ENCODE measurements around the gene GRIA1. TPM values are rescaled to one million over a fixed set of nuclear protein-coding genes. Genes with fewer than 3 reads are reported as not detected.

GRIA1 gene
- total RNA-seq, 2 donors from 2014 or later, result 1.2 TPM; not detected in 1

DNA sequence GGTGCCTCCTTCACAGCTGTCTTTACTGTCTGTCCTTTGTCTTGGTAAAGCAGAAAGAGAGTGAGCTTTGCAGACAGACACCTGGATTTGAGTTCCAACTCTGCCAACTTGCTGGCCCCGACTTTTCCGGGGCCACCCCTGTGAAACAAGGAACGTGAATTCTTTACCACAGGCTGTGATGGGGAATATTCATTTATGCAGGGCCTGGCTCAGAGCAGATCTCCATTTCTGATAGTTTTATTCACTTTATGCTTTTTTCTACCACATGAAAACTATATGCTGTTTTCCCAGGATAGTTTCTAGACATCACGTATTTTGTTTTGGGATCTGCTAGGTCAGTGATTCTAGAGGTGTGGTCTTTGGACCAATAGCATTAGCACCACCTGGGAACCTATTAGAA is 211.8 kb downstream of the GRIA1 start:
- no peak overlapping the region for H3K4me3 ChIP-seq (ENCODE audit: low read length)
- TF ChIP-seq, protein P1, sequence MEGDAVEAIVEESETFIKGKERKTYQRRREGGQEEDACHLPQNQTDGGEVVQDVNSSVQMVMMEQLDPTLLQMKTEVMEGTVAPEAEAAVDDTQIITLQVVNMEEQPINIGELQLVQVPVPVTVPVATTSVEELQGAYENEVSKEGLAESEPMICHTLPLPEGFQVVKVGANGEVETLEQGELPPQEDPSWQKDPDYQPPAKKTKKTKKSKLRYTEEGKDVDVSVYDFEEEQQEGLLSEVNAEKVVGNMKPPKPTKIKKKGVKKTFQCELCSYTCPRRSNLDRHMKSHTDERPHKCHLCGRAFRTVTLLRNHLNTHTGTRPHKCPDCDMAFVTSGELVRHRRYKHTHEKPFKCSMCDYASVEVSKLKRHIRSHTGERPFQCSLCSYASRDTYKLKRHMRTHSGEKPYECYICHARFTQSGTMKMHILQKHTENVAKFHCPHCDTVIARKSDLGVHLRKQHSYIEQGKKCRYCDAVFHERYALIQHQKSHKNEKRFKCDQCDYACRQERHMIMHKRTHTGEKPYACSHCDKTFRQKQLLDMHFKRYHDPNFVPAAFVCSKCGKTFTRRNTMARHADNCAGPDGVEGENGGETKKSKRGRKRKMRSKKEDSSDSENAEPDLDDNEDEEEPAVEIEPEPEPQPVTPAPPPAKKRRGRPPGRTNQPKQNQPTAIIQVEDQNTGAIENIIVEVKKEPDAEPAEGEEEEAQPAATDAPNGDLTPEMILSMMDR (conservative IDR thresholded peaks at IDR 0.05), result no peak
- no peaks in the 10 kb centered on the region for H3K9me3 ChIP-seq (ENCODE audit: control insufficient read depth, low read length)
- no peaks in the 10 kb centered on the region for H3K36me3 ChIP-seq (ENCODE audit: control insufficient read depth, insufficient read depth, low read length)
- peaks cover 5% of the 10 kb centered on the region for H3K27me3 Mint-ChIP-seq (ENCODE audit: insufficient read depth)
- no peaks in the 10 kb centered on the region for H3K36me3 Mint-ChIP-seq (ENCODE audit: low read depth)
- no peaks in the 10 kb centered on the region for H3K4me1 ChIP-seq (ENCODE audit: control insufficient read depth, insufficient read depth, low read length)
- peaks cover 7% of the 10 kb centered on the region for H3K27me3 ChIP-seq (ENCODE audit: control insufficient read depth, insufficient read depth, low read length, poor library complexity, severe bottlenecking)
- 81% methylated on average over 4 of the region's 4 CpGs; no CpG with 5 or more reads in 1 of the 2 experiments for WGBS, 2 experiments (ENCODE audit: insufficient coverage in 1 of 2, insufficient read length in 1 of 2)
- H3K27ac Mint-ChIP-seq, result no peak overlapping the region
- H3K9me3 Mint-ChIP-seq, result no peaks in the 10 kb centered on the region
- no peak overlapping the region for H3K4me3 Mint-ChIP-seq
- DNase-seq, result no peak
- H3K4me1 Mint-ChIP-seq, result no peaks in the 10 kb centered on the region
- H3K27ac ChIP-seq (ENCODE audit: low read depth, low read length), result no peak overlapping the region
- no peak overlapping the region for H3K9ac ChIP-seq (ENCODE audit: extremely low read depth, low read length, poor library complexity, severe bottlenecking)

DNA sequence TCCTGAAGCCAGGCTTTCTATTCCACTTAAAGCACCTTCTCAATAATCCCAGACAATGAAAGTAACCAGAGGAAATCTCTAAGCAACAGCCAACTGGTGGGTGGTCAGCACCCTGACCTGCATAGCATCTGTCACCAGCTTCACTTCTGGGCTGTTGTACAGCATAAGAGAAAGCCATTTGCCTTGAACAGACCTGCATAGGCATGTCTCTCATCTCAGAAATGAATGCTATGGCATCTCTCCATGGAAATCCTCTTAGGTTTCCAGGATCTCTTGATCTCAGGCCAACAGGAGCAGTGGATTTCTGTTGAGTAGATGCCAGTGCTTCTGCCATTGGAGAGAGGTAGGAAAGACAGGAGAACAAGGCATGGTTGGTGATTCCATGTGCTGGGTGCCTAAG is 213.6 kb downstream of the GRIA1 start:
- H3K4me1 ChIP-seq (ENCODE audit: control insufficient read depth, insufficient read depth, low read length), result no peaks in the 10 kb centered on the region
- Mint-ChIP-seq H3K36me3 (ENCODE audit: low read depth) (no peaks in the 10 kb centered on the region), H3K4me3 (no peak overlapping the region), H3K27ac (no peak overlapping the region), H3K9me3 (no peaks in the 10 kb centered on the region), H3K4me1 (no peaks in the 10 kb centered on the region), H3K27me3 (ENCODE audit: insufficient read depth) (peaks cover 1% of the 10 kb centered on the region)
- no peaks in the 10 kb centered on the region for H3K9me3 ChIP-seq (ENCODE audit: control insufficient read depth, low read length)
- no peak overlapping the region for H3K4me3 ChIP-seq (ENCODE audit: low read length)
- DNase-seq, result no peak
- no peaks in the 10 kb centered on the region for H3K36me3 ChIP-seq (ENCODE audit: control insufficient read depth, insufficient read depth, low read length)
- no peak overlapping the region for H3K9ac ChIP-seq (ENCODE audit: extremely low read depth, low read length, poor library complexity, severe bottlenecking)
- H3K27me3 ChIP-seq (ENCODE audit: control insufficient read depth, insufficient read depth, low read length, poor library complexity, severe bottlenecking), result peaks cover 6% of the 10 kb centered on the region
- TF ChIP-seq, protein P1 (conservative IDR thresholded peaks at IDR 0.05), result no peak
- no peak overlapping the region for H3K27ac ChIP-seq (ENCODE audit: low read depth, low read length)

DNA sequence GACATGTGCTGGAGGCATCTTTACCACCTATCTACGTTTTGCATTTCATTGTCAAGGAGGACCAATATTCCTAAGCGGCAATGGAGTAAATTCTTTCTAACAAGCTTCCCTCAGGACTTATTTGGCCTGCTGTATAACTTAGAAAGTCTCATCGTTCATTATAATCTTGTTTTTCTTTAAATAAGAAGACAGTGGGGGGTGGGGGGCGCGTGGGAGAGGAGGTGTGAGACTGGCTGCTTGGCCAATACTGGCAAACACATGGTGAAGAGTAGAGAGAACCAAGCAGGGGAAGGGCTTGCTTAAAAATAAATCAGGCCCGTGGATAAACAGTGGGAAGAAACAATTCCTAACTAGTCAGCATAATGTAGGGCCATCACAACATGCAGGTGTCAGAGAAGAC is 217.2 kb downstream of the GRIA1 start:
- Mint-ChIP-seq H3K27ac (no peak overlapping the region), H3K4me1 (no peaks in the 10 kb centered on the region), H3K36me3 (ENCODE audit: low read depth) (no peaks in the 10 kb centered on the region), H3K9me3 (no peaks in the 10 kb centered on the region), H3K4me3 (no peak overlapping the region), H3K27me3 (ENCODE audit: insufficient read depth) (peaks cover 1% of the 10 kb centered on the region)
- 92 to 93% methylated on average over 3 to 6 of the region's 6 CpGs for WGBS, 2 experiments (ENCODE audit: insufficient coverage in 1 of 2, insufficient read length in 1 of 2)
- H3K9me3 ChIP-seq (ENCODE audit: control insufficient read depth, low read length), result no peaks in the 10 kb centered on the region
- no peaks in the 10 kb centered on the region for H3K27me3 ChIP-seq (ENCODE audit: control insufficient read depth, insufficient read depth, low read length, poor library complexity, severe bottlenecking)
- TF ChIP-seq, protein P1 (conservative IDR thresholded peaks at IDR 0.05), result no peak
- no peak for DNase-seq
- no peak overlapping the region for H3K4me3 ChIP-seq (ENCODE audit: low read length)
- no peaks in the 10 kb centered on the region for H3K36me3 ChIP-seq (ENCODE audit: control insufficient read depth, insufficient read depth, low read length)
- no peak overlapping the region for H3K27ac ChIP-seq (ENCODE audit: low read depth, low read length)
- no peaks in the 10 kb centered on the region for H3K4me1 ChIP-seq (ENCODE audit: control insufficient read depth, insufficient read depth, low read length)
- no peak overlapping the region for H3K9ac ChIP-seq (ENCODE audit: extremely low read depth, low read length, poor library complexity, severe bottlenecking)

All from endodermal cell (in vitro differentiated cells).